ENCODE results near the gene INPP4B.
"Not testable (repeated sequence)": the region's sequence is repeated elsewhere in the genome, so short reads cannot be mapped to it uniquely, and the experiment has no call there.

The INPP4B gene

DNA sequence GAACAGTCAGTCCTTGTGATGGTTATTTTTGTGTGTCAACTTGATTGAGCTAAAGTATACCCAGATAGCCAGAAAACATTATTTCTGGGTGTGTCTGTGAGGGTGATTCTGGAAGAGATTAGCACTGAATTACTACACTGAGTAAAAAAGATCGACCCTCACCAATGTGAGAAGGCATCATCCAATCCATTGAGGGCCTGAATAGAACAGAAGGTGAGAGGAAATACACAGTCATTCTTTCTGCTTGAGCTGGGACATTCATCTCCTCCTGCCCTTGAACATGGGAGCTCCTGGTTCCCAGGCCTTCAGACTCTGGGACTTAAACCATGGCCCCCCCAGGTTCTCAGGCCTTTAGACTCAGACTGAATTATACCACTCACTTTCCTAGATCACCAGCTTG lies 22.3 kb downstream of the INPP4B start:
- no peak for DNase-seq

- no peak for DNase-seq
Observed at GRCh38 chr4:142818476-142818875, 27.6 kb downstream of the INPP4B start.

- DNase-seq: no peak
Observed at GRCh38 chr4:142818031-142818430, 28.1 kb downstream of the INPP4B start.

DNA sequence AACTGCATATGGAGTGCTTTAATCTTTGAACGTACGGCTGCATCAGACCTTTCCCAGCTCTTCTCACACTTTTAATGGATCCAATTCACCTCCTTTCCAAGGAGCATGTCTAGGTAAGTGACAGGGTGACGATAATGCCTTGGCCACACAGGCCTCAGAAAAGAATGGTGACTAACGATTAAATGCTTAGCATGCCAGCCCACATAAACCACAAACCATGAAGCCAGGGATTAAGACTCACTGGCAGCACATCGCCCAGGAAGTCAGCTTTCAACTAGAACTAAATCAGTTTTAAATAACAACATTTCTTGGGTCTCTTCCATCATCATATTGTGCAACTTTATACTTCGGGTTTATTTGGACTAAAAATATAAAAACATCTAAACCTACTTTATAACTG lies 28.7 kb downstream of the INPP4B start:
- DNase-seq: peak; percentile 27

GRCh38 chr4:142815834-142816233 lies 30.3 kb downstream of the INPP4B start:
- no peak for DNase-seq

DNA sequence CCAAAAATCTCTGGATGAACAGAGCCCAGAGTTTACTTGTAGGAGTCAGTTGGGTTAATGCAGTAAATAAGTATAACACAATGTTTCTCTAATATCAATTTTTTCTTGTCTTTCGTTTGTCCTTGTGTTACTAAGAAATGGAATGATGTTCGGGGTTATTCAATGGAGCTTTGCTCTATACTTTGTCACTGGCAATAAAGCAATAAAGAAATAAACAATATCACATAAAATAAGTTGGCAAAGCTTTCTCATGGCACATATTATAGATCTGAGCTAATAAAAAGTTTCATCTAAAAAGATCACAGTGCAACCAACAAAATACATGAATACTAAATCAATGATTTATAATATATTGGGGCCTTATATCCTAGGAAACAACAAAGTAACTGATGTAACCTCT lies 32.7 kb downstream of the INPP4B start:
- no peak for DNase-seq

DNA sequence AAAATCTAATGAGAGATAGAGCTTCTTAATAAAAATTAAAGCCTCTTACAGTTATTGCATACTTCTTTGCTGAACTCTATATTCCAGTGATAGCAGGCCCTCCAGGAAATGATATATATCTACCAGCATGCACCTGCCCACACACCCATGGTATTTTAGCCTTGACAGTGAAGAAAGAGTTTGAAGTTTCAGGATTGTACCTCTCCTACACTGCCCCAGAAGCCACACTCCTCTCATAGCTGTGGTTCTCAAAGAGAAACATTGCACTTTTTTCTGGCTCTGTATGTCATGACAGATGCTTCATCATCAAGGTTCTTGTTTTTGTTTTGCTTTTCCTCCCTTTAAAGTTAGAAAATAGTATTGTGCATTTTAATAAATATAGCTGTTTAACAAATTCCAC lies 34.0 kb downstream of the INPP4B start:
- DNase-seq: no peak

- DNase-seq: no peak
Observed at GRCh38 chr4:142811034-142811433, 35.1 kb downstream of the INPP4B start.

- DNase-seq: no peak
Observed at GRCh38 chr4:142809559-142809958, 36.5 kb downstream of the INPP4B start.

DNA sequence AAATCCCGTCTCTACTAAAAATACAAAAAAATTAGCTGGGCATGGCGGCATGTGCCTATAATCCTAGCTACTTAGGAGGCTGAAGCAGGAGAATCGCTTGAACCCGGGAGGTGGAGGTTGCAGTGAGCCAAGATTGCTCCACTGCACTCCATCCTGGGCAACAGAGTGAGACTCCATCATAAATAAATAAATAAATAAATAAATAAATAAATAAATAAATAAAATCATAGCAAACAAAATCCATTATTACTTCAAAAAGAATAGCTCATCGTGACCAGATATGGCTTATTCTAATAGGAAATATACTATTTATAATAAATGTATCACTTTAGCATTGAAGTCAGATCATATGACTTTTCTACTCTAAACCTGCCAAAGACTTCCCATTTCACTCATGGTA lies 42.2 kb downstream of the INPP4B start:
- DNase-seq: not testable (repeated sequence)

GRCh38 chr4:142801966-142802365 lies 44.1 kb downstream of the INPP4B start:
- no peak for DNase-seq

- DNase-seq: no peak
Observed at GRCh38 chr4:142781114-142781513, 65.0 kb downstream of the INPP4B start.

DNA sequence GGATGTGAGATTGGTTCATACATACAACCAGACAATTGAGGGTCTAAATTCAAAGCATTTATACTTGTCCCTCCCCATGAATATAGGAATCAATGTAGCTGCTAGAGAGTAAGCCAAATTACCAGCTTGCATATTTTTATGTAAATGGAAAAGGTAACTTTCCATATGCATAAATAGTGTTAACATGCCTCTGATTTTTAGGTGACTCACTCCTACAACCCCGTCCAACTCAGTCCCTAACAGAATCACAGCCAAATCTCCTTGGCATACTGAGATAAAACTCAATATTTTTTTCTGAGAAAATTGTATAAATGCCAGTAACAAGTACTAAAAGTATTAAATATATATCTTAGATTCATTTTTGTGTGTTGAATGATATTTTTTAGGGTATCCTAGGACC lies 67.2 kb downstream of the INPP4B start:
- no peak for DNase-seq

- DNase-seq: no peak
Observed at GRCh38 chr4:142778430-142778829, 67.7 kb downstream of the INPP4B start.

DNA sequence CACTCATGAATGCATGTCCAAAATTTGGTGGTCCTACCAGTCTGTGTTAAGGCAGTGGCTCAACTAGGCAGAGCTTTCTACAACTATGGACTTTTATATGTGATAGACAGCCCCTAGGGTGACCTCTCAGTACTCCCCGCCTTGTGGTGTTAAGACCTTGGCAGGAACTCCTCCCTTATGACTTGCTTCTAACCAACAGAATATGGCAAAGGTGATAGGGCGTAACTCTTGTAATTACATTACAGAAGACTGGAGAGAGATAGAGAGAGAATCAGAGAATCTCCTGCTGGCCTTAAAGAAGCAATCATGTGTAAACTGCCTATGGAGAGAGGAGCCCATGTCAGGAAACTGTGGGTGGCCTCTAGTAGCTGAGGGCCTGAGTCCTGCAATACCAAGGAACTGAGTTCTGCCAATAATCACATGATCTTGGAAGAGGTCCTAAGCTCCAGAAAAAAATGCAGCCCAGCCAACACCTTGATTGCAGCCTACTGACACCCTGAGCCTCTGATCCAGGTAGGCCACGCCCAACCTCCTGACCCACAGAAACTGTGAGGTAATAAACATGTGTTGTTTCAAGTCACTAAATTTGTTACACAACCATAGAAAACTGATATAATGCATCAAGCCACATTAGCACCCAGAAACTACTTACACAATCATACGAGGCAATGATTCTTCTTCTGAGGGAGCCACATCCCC lies 68.9 kb downstream of the INPP4B start:
- DNase-seq: no peak

DNA sequence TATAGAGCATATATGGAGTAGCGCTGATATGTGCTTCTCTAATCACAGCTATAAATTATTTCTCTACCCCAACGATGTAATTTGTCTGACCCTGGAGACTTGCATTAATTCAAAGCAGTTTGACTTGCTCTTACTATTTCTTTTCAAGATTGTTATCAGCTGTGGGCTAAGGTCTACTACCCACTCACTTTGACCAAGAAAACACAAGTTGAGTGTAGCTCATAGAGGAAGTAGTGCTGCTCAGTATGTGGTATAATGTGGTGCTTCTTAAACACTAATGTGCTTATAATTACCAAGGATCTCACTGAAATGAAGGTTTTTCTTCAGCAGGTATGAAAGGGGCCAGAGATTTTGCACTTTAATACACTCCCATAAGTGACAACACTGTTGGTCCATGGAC lies 70.1 kb downstream of the INPP4B start:
- no peak for DNase-seq

DNA sequence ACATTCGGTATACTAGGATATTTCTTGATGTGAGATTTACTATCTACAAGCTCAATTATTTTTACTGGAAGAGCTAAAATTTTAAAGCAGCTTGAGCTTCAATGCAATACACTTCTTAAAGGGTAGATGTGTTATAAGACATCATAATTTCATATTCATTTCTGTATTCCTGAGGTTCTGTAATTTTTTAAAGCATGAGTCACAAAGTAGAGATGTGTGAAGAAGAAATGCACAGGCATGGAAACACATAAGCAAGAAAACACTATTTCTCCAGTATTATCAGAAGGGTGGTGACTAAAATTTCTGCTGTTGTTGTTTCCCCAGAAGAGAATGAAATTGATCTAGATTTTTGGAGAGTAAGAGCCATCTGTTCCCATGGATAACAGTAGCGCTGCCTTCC lies 72.6 kb downstream of the INPP4B start:
- DNase-seq: no peak

- DNase-seq: no peak
Observed at GRCh38 chr4:142762280-142762679, 83.8 kb downstream of the INPP4B start.

DNA sequence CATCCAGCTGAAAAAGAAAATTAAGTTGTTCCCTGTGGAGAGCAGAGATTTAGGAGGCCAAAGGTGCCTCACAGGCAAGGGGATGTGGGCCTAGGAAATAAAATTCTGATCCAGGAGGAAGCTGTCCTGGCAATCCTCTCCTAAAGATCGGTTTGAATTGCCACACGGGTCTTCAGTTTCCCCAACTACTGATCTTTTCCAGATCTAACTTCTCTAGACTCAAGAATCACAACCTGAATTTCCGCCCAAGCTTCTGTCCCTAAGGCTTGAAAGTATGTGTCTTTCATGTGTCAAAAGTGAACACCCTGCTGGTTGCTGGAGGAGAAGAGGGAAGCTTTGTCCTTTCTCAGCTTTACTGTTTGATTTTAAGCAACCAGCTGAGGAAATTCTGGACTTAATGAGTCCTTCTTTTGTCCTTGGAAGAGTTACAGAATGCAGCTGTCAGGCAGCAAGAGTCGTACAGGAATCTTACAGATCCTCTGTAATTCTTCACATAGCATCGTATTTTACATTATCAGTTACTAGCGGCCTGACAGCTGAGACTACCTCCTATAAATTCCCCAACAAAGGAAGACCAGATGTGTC lies 93.8 kb downstream of the INPP4B start:
- no peak for DNase-seq

DNA sequence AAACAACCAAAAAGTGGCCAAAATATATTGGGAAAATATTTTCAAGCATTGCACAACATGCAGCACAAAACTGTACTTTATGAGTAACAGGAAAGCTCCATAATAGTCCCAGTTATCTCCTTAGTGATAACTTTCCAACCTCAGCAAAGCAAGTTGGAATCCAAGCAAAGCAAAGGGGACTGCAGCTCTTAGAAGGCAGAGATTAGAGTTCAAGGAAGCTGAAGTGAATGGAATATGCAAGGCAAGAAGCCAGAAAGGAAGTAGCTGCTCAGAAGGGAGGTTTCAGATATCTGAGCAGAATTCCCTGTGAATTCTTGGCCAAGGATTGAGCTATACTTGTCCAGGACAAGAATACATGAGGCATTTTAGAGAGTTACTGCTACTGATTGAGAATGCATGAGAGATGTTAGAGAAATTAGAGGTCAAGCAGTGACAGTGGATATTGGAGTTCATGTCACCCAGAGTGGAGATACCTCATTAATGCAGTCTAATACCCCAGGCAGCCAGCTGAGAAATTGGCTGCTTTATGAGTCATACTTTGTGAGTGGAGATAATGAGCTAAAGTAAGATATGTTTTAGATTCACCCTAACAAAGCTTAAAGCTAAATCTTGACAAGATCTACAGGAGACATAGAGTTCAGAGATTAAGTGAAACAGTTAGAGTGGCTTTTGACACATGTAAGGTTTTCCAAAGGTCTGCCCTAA lies 102.8 kb downstream of the INPP4B start:
- no peak for DNase-seq

GRCh38 chr4:142741995-142742394 lies 104.1 kb downstream of the INPP4B start:
- DNase-seq: no peak

GRCh38 chr4:142728233-142728632 lies 117.9 kb downstream of the INPP4B start:
- DNase-seq: no peak

DNA sequence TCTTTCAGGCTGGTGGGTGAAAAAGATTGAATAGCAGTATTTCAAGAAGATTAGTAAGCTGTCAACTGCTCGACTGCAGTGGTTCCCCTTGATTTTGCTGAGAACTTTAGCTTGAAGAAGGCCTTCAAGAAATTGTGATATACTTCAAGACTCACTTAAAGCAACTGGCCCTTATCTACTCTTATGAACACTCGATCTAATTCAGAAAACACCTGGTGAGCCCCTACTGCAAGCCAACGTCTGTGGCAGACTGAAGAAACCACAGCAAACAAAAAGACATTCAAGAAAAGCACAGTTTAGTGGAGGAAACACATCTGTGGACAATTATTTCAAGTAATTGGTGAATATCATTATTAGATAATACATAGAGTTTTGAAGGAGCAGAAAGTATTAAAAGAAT lies 119.0 kb downstream of the INPP4B start:
- DNase-seq: no peak

DNA sequence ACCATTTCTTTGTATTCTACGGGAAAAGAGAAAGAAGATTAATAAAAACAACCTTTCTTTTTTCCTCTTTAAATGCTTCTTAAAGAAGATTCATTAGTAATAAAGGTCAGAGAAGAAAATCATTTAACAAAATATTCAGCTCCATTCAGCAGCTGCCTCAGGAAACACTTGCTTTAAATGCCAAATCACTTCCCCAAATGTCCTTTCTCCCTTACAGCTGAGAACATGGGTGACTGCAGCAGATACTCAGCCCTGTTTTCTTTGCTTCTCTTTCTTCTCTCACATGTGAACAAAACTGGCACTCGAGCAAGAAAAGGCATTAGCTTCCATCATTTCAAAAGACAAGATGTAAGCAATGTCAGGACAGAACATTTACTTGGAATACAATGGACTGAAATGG lies 120.2 kb downstream of the INPP4B start:
- no peak for DNase-seq

GRCh38 chr4:142721187-142721586 lies 124.9 kb downstream of the INPP4B start:
- no peak for DNase-seq

Data from CD4-positive, alpha-beta T cell treated with Interleukin-17A for 1 hour (primary cell).